K562 (cell line): ENCODE measurements around the gene CNPY4. TPM values are rescaled to one million over a fixed set of nuclear protein-coding genes. Genes with fewer than 3 reads are reported as not detected.

Source experiments
- ATF7 ChIP-seq: fragments of 450-650 bp; IDR thresholded peaks from 2 replicates; pipeline ENCODE4 v1.7.1; 2014; ENCODE audit warnings: mild to moderate bottlenecking, moderate library complexity
- CAMTA2 ChIP-seq: fragments of 250-450 bp; sonication (Bioruptor Pico); conservative IDR thresholded peaks from 2 replicates; pipeline ENCODE4 v1.5.1; 2022
- CHCHD3 ChIP-seq: fragments of 250-450 bp; sonication (Bioruptor Pico); IDR thresholded peaks from 2 replicates; pipeline ENCODE4 v2.1.2; 2022; ENCODE audit warnings: mild to moderate bottlenecking
- ETV1 ChIP-seq: fragments of 450-650 bp; conservative IDR thresholded peaks from 2 replicates; pipeline ENCODE4 v1.6.1; 2016; ENCODE audit warnings: missing genetic modification characterization, control low read depth, low read depth, missing compliant biosample characterization
- GTF2E2 ChIP-seq: fragments of 200-800 bp; sonication (Bioruptor generic); IDR thresholded peaks from 2 replicates; pipeline ENCODE4 v1.6.1; 2016; ENCODE audit warnings: missing genetic modification characterization, missing compliant biosample characterization
- ILK ChIP-seq: fragments of 450-650 bp; IDR thresholded peaks from 2 replicates; pipeline ENCODE4 v1.6.1; 2016; ENCODE audit warnings: missing genetic modification characterization, low read depth, mild to moderate bottlenecking, missing compliant biosample characterization, moderate library complexity, borderline replicate concordance
- MNT ChIP-seq, 2 experiments: fragments of 450-650 bp; conservative IDR thresholded peaks; 2 replicates each; pipeline ENCODE4 v1.6.1; 2017; ENCODE audit warnings: mild to moderate bottlenecking in 2 of 2, moderate library complexity in 2 of 2
- MXI1 ChIP-seq: IDR thresholded peaks from 2 replicates; pipeline ENCODE4 v1.6.1; 2011; ENCODE audit warnings: low read depth, mild to moderate bottlenecking, improper control_type of control experiment, low read length
- MYBL2 ChIP-seq, 2 experiments: fragments of 450-650 bp in 1 of 2; sonication (generic) in 1 of 2; formaldehyde crosslinking in 1 of 2; IDR thresholded peaks; 2 replicates each; pipeline versions ENCODE4 v1.6.1 to v1.8.1; 2017 to 2022; ENCODE audit warnings: borderline replicate concordance in 1 of 2, inconsistent platforms in 1 of 2, low read depth in 1 of 2, mild to moderate bottlenecking in 1 of 2, missing genetic modification reagents in 1 of 2, moderate library complexity in 1 of 2
- NR4A1 ChIP-seq, 2 experiments: fragments of 250-450 bp in 1 of 2; fragments of 450-650 bp in 1 of 2; sonication (Bioruptor Pico) in 1 of 2; IDR thresholded peaks; 2 replicates each; pipeline versions ENCODE4 v1.4.0 to v1.6.1; 2016 to 2020; ENCODE audit warnings: mild to moderate bottlenecking in 2 of 2, missing compliant biosample characterization in 1 of 2, missing genetic modification characterization in 1 of 2, moderate library complexity in 1 of 2
- NRF1 ChIP-seq, 2 experiments: fragments of 450-650 bp; IDR thresholded peaks in 1 of 2; conservative IDR thresholded peaks in 1 of 2; 2 replicates each; pipeline ENCODE4 v1.6.1; 2014; ENCODE audit warnings: mild to moderate bottlenecking in 2 of 2
- PPARD ChIP-seq: fragments of 250-450 bp; sonication (Bioruptor Pico); IDR thresholded peaks from 2 replicates; pipeline ENCODE4 v1.8.0; 2022; ENCODE audit warnings: inconsistent platforms, mild to moderate bottlenecking, moderate library complexity
- RHOXF2B ChIP-seq: fragments of 250-450 bp; sonication (Bioruptor Pico); conservative IDR thresholded peaks from 2 replicates; pipeline ENCODE4 v1.5.1; 2021
- SRF ChIP-seq, 2 experiments: fragments of 250-450, 450-650 bp in 1 of 2; sonication (Bioruptor Pico) in 1 of 2; sonication (generic) in 1 of 2; formaldehyde crosslinking; IDR thresholded peaks; 2 replicates each; pipeline versions ENCODE4 v1.5.0 to v1.5.1; 2020 to 2022; ENCODE audit warnings: mild to moderate bottlenecking in 1 of 2, missing genetic modification reagents in 1 of 2
- THRA ChIP-seq: fragments of 450-650 bp; IDR thresholded peaks from 2 replicates; pipeline ENCODE4 v1.6.1; 2017; ENCODE audit warnings: mild to moderate bottlenecking, moderate library complexity
- ZBTB1 ChIP-seq: sonication (generic); formaldehyde crosslinking; IDR thresholded peaks from 2 replicates; pipeline ENCODE4 v1.8.1; 2023; ENCODE audit warnings: missing genetic modification reagents, low read depth, mild to moderate bottlenecking, borderline replicate concordance
- ZBTB17 ChIP-seq: fragments of 450-650 bp; formaldehyde crosslinking; IDR thresholded peaks from 2 replicates; pipeline ENCODE4 v1.4.0; 2020; ENCODE audit warnings: mild to moderate bottlenecking
- ZNF124 ChIP-seq: sonication (generic); formaldehyde crosslinking; IDR thresholded peaks from 2 replicates; pipeline ENCODE4 v1.8.1; 2022; ENCODE audit warnings: missing genetic modification reagents
- ZNF224 ChIP-seq: sonication (generic); formaldehyde crosslinking; IDR thresholded peaks from 2 replicates; pipeline ENCODE4 v1.8.0; 2022; ENCODE audit warnings: mild to moderate bottlenecking, missing genetic modification reagents
- ZNF3 ChIP-seq: fragments of 250-450 bp; sonication (Bioruptor Pico); IDR thresholded peaks from 2 replicates; pipeline ENCODE4 v1.5.0; 2021; ENCODE audit warnings: mild to moderate bottlenecking, moderate library complexity
- ZNF707 ChIP-seq: fragments of 250-450 bp; sonication (Bioruptor Pico); conservative IDR thresholded peaks from 2 replicates; pipeline ENCODE4 v1.8.0; 2022; ENCODE audit warnings: inconsistent platforms, mild to moderate bottlenecking, moderate library complexity
- ZNF77 ChIP-seq: fragments of 250-450 bp; sonication (Bioruptor Pico); IDR thresholded peaks from 2 replicates; pipeline ENCODE4 v1.5.0; 2020
- ZNF778 ChIP-seq: fragments of 450-650 bp; formaldehyde crosslinking; IDR thresholded peaks from 2 replicates; pipeline ENCODE4 v1.4.0; 2020; ENCODE audit warnings: mild to moderate bottlenecking, moderate library complexity
- polyA plus RNA-seq, 8 experiments: library from polyadenylated mRNA; depleted of rRNA in 4 of 8; stranded (reverse) in 5 of 8; unstranded in 3 of 8; fragments of >200 nt; fragmentation: Nextera tagmentation in 2 of 8; fragmentation: Illumina TruSeq in 1 of 8; extraction: Ambion mirVana in 2 of 8; extraction: Trizol in 1 of 8; gene quantifications; 2 replicates each; pipeline versions ENCODE4 v1.2.1 to v1.2.3, GENCODE V29; 2011 to 2014; ENCODE audit warnings: inconsistent platforms in 1 of 8, missing spikeins in 1 of 8
- total RNA-seq, 7 experiments: library from RNA; depleted of rRNA in 6 of 7; stranded (reverse); fragments of >200 nt in 6 of 7; fragmentation: Illumina TruSeq in 2 of 7; extraction: Trizol in 2 of 7; gene quantifications; 2 replicates each; pipeline versions ENCODE4 v1.2.1 to v1.2.3, GENCODE V29; 2011 to 2021; ENCODE audit warnings: low replicate concordance in 1 of 7

The CNPY4 gene
- total and polyA plus RNA-seq, 9 of the 15 experiments (the other 6 are each of a cell fraction or from before 2014, with no cell fraction given), result 1.9 to 11.2 (median 7.0) TPM

- TF ChIP-seq ZBTB1 (CRISPR knock-in tag), result peak; percentile 54; the same call in 1 of the 2 replicates
- no peak for TF ChIP-seq ZNF77 (CRISPR knock-in tag)
- peak in 1 of 2 experiments; percentile 71; a peak in 1 of 4 replicates for TF ChIP-seq SRF (CRISPR knock-in tag; IDR thresholded peaks at IDR 0.05)
- no peak for TF ChIP-seq RHOXF2B (CRISPR knock-in tag)
- TF ChIP-seq NR4A1 (CRISPR knock-in tag; IDR thresholded peaks at IDR 0.05), result no peak
- TF ChIP-seq NR4A1 (tag; IDR thresholded peaks at IDR 0.05), result 0 out of 2 replicates have a peak, but pooled peaks have one; percentile 5
- TF ChIP-seq ZNF707 (CRISPR knock-in tag), result no peak
- TF ChIP-seq MYBL2 (IDR thresholded peaks at IDR 0.05; ENCODE audit: low read depth), result no peak
- no peak for TF ChIP-seq MYBL2 (CRISPR knock-in tag; IDR thresholded peaks at IDR 0.05; ENCODE audit: borderline replicate concordance)
- TF ChIP-seq ZNF3 (CRISPR knock-in tag), result no peak
- no peak for TF ChIP-seq MXI1
- TF ChIP-seq ZBTB17 (CRISPR knock-in tag), result peak; percentile 45; the same call in 1 of the 2 replicates
- peak; percentile 38 to 46; a peak in 2 of 4 replicates for TF ChIP-seq NRF1 (conservative IDR thresholded peaks at IDR 0.05 in 1 of 2, IDR thresholded peaks at IDR 0.05 in 1 of 2)
- no peak for TF ChIP-seq CAMTA2 (CRISPR knock-in tag)
- no peak for TF ChIP-seq ILK (tag)
- TF ChIP-seq ZNF124, result no peak
- peak; percentile 75 to 77 for TF ChIP-seq MNT (conservative IDR thresholded peaks at IDR 0.05)
- TF ChIP-seq THRA, result no peak
- TF ChIP-seq ETV1, result no peak; the same call in 1 of the 2 replicates
- TF ChIP-seq ZNF778 (CRISPR knock-in tag), result no peak
- no peak for TF ChIP-seq PPARD (CRISPR knock-in tag)
- peak; percentile 99 for TF ChIP-seq ATF7
- no peak for TF ChIP-seq ZNF224 (CRISPR knock-in tag)
- TF ChIP-seq CHCHD3 (CRISPR knock-in tag), result no peak
- TF ChIP-seq GTF2E2 (tag), result 0 out of 2 replicates have a peak, but pooled peaks have one; percentile 67
Observed at GRCh38 chr7:100126931-100127865, 7.8 kb downstream of the CNPY4 start, which contains the start of gene MBLAC1 (continued).
